ENCODE results near the gene SRRM3.
A peak's percentile ranks its signal among the peaks of the same experiment; 100 is the strongest.
"Not testable (repeated sequence)": the region's sequence is repeated elsewhere in the genome, so short reads cannot be mapped to it uniquely, and the experiment has no call there.

The SRRM3 gene

DNA sequence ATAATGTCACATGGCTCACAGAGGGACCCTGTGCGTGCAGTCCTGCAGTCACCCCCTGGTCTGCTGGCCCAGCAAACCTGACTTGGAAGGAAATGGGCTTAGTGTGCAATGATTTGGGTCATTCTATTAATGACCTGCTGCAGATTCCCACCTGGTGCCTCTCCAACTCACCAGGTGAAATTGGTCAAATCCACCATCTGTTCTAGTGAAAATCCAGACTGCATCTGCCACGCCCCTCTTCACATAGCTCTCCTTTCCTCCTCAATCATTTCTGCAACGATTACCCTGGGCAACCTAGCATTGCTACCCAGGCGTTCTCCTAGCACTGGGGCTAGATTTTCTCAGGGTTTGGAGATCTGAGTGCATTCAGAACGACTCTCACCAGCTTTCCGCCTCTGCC is 29.4 kb downstream of the SRRM3 start:
- DNase-seq = no peak

DNA sequence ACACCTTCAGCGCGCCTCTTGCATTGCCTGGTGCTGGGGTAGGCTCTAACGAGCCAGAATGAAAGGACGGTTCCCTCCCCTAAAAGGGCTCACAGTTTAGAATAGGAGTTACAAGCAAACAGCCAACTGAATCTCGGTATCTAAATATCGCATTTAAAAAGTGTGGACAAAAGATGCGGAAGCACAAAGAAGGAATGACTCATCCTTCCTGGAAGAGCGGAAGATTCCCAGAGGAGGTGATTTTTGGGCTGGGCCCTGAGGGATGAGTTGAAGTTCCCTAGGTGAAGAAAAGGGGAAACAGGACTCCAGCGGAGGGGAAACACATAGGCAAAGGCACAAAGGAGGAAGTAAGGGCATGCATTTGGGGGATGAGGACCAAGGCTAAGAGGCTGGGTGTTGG is 29.9 kb downstream of the SRRM3 start:
- no peak for DNase-seq

DNA sequence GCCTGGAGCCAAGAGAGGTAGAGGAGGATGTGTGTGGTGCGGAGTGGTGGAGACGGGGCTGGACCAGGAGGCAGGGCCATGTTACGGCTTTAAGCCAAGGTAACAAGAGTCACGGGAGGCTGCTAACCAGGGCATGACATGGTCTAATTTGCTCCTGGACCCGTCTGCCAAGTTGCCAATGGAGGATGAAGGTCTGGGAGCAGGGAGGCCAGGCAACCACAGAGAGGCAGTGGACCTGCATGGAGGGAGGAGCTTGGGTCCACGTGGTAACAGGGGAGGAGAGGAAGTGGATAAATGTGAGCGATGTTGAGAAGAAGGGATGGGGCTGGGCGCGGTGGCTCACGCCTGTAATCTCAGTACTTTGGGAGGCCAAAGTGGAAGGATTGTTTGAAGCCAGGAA is 31.0 kb downstream of the SRRM3 start:
- DNase-seq = no peak

DNA sequence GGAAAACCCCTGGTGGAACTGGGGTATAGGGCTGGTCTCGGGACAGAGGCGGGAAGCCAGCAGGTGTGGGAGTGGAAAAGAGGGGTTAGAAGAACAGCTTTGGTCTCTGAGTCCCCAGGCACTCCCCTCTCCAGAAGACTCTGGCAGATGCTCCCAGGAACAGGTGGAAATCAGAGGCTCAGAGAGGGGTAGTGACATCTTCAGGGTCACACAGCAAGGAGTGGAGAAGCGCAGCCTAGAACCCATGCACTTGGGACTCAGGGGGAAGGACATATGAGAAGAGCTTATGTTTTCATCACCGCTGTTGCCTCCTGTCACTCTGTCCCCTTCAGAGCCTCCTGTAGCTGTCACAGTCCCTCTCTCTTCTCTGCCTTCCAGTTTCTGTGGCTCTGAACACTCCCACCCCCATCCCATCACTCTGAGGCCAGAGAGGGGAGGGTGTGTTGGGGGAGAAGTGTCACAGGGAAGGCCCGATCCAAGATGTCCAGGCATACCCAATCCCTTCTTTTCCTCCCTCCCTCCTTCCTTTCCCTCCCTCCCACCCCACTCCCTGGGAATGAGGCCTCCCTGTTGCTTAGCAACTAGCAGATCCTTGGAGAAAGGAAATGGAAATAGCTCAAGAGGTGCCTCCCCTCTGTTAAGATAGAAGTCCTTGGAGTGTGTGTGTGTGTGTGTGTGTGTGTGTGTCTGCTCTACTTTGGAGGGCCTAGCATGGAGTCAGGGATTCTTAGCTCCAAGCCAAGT is 32.0 kb downstream of the SRRM3 start:
- no peak for DNase-seq

DNA sequence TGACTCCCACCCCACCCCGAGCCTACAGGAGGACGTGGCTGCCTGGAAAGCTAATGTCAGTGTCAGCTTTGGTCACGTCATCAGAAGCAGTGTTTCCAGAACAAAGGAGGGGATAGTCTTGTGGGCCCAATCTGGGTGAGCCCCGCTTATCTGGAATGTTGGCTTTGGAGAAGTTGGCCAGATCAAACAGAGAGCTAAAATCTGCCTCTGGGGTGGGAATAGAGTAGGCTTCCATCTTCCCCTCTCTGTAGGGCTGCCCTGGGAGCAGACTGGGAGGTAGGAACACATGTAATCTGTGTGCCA is 32.5 kb downstream of the SRRM3 start:
- DNase-seq = no peak

DNA sequence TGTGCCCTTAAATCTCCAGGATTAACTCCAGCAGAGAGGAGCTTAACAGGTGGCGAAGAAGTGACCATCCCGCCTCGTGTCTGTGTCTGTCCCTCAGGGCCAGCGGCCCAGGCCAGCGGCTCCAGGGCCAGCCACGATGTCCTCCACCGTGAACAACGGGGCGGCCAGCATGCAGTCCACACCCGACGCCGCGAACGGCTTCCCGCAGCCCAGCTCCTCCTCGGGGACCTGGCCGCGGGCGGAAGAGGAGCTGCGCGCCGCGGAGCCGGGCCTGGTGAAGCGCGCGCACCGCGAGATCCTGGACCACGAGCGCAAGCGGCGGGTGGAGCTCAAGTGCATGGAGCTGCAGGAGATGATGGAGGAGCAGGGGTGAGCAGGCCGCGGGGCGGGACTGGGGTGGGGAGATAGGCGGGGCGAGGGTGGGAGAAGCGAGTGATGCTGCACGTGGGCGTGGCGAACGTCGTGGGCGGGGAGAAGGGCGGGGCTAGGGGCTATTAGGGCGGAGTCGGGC is 33.3 kb downstream of the SRRM3 start:
- DNase-seq = peak; percentile 62

GRCh38 chr7:76236224-76236623 is 34.5 kb downstream of the SRRM3 start:
- no peak for DNase-seq

GRCh38 chr7:76238326-76238725 is 36.6 kb downstream of the SRRM3 start:
- DNase-seq = no peak

DNA sequence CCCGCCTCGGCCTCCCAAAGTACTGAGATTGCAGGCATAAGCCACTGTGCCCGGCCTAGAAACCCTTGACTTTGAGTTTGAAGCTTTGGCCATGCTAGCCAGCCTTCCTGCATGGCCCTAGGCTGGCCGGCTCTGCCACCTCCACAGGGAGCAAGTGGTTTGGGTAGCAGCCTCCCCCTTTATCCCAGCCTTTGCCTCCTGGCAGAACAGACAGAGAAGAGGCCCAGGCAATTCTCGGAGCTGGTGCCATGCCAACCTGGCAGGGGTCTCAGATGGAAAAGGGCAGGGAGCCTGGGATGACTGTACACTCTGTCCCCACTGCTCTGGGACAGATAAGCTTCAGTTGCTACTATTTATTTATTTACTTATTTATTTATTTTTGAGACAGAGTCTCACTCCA is 39.4 kb downstream of the SRRM3 start:
- DNase-seq = no peak

GRCh38 chr7:76242517-76243063 is 40.9 kb downstream of the SRRM3 start:
- DNase-seq = not testable (repeated sequence)

- no peak for DNase-seq
Observed at GRCh38 chr7:76244781-76245391, 43.2 kb downstream of the SRRM3 start.

- DNase-seq = no peak
Observed at GRCh38 chr7:76246804-76247389, 45.2 kb downstream of the SRRM3 start.

DNA sequence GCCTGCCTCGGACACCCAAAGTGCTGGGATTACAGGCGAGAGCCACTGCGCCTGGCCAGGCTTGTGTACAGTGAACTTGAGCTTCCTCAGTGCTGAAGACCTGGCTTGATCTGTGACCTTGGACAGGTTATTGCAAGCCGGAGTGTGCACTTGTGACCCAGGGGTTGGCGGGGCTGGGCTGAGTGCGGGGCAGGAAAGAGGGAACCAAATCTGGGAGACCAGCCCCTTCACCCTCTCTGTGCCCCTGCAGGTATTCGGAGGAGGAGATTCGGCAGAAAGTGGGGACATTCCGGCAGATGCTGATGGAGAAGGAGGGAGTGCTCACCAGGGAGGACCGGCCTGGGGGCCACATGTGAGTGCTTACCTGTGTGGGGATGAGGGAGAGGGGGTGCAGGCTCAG is 46.2 kb downstream of the SRRM3 start:
- DNase-seq = no peak

DNA sequence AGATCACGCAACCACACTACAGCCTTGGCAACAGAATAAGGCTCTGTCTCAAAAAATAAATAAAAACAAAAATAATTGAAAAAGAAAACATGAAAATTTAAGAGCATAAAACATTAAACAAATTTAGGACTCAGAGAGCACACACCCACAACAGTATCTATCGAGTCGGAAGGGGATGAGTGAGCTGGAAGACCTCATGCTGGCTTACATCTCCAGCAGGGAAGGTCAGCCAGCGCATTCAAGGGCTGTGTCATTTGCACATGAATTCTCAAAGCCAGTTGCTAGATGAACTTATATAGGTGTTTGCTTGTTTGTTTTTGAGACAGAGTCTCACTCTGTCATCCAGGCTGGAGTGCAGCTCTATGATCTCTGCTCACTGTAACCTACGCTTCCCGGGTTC is 50.3 kb downstream of the SRRM3 start:
- DNase-seq = no peak

DNA sequence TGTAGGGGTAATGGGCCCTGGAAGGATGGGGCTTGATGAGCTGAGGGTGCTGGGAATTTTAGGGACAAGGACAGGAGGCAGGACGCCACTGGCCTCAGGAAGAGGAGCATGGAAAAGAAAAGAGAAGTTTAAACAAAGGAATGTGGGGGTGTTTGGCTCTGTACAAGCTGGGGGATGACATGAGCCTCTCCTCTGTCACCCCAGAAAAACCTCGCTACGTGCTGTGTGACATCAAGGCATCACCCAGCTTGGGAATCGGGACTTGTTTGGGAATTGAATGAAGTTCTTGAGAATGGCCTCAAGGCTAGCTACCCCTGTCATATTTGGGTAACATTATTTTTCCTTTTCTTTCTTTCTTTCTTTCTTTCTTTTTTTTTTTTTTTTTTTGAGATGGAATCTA is 53.1 kb downstream of the SRRM3 start:
- no peak for DNase-seq

DNA sequence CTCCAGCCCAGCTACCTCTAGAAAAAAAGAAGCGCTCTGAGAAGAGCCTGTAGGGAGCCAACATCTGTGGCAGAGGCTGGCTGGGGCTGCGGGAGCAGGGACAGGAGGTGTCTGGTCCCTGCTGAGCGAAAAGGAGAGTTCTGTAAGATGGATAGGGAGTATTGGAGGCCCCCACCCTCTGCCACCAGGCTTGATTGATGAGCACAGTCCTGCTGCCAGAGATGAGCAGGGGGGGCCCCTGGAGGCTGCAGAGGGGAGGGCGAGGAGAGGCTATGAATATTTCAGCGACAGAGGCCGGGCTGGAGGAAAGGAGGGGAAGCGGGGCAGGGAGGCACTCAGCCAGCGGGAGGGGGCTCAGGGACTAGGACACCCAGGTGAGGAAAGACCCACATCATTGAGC is 56.3 kb downstream of the SRRM3 start:
- DNase-seq = no peak

DNA sequence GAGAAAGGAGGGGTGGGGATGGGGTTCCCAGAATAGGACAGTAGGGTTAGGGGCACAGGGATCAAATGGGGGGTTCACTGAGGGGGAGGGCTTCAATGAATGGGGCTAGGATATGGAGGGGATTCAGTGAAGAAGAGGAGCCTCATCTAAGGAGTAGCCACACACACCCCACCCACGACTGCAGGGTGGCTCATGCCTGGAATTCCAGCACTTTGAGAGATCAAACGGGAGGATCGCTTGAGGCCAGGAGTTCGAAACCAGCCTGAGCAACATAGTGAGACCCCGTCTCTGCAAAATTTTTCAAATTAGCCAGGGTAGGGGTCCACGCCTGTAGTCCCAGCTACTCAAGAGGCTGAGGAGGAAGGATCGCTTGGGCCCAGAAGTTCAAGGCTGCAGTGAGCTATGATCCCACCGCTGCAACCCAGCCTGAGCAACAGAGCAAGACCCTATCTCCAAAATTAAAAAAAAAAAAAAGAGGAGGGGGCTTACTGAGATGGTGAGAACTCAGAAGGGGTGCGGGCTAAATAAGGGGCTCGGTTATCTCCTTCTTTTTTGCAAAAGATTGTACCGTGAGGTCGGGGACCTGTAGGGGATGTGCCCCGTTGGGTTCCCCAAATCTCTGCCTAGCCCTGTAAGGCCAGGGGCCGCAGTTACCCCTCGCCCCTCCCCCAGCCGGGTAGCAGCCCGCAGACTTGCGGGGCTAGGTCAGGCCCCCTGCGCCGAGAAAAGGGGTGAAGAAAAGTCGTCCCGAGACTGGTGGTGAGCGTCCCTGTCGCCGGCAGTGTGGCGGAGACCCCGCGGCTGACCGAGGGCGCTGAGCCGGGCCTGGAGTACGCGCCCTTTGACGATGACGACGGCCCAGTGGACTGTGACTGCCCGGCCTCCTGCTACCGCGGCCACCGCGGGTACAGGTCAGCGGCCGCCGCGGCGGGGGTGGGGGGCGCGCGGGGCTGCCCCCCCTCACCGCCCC is 57.7 kb downstream of the SRRM3 start:
- DNase-seq = no peak

DNA sequence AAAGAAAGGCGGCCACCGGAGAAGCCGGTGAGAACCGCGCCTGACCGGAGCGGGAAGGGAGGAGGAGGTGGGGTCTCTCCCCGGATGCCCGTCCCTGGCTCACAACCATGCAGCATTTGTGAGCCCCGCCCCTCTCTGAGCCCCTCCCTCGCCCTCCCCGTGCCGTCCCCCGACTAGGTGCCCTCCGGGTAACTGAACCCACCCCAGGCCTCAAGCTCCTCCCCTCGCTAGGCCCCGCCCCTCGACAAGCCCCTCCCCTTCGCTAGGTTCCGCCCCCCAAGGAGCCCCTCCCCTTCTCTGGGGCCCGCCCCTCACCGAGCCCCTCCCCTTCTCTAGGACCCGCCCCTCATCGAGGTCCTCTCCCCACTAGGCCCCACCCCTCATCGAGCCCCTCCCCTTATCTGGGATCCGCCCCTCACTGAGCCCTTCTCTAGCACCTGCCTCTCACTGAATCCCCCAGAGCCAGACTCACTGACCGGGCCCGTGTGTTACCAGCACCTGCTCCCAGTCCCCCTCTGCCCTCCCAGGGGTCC is 58.5 kb downstream of the SRRM3 start:
- peak; percentile 14 for DNase-seq

DNA sequence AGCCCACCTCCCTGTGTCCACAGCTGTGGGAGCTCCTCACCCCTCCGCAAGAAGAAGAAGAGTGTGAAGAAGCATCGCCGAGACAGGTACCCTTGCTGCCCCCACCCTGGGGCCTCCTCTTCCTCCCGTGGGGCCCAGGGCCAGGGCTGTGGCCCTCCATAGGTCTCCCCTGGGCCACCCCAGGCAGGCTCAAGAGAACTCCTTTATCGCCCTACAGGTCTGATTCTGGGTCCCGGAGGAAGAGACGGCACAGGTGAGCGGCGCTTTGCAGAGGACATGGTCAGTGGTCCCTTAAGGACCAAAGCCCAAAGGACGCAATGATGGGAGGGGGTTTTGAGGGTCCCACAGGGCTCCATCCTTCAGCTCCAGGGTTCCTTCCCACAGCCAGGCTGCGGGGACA is 59.6 kb downstream of the SRRM3 start:
- no peak for DNase-seq

GRCh38 chr7:76261931-76262330 is 60.2 kb downstream of the SRRM3 start:
- DNase-seq = no peak

- no peak for DNase-seq
Observed at GRCh38 chr7:76262683-76263402, 61.1 kb downstream of the SRRM3 start.

GRCh38 chr7:76265299-76265698 is 63.6 kb downstream of the SRRM3 start:
- no peak for DNase-seq
